HG03439 (cell line): ENCODE data around the gene TBC1D23.
A peak's percentile ranks its signal among the peaks of the same experiment; 100 is the strongest.
"Not testable (repeated sequence)": the region's sequence is repeated elsewhere in the genome, so short reads cannot be mapped to it uniquely, and the experiment has no call there.

ENCODE experiments used
- ATAC-seq: cut with Tn5 transposase; IDR thresholded peaks from one replicate; pipeline ENCODE4 v1.9.1; 2021; ENCODE audit warnings: mild to moderate bottlenecking, moderate library complexity; ENCODE audit not compliant: unreplicated experiment

The TBC1D23 gene

DNA sequence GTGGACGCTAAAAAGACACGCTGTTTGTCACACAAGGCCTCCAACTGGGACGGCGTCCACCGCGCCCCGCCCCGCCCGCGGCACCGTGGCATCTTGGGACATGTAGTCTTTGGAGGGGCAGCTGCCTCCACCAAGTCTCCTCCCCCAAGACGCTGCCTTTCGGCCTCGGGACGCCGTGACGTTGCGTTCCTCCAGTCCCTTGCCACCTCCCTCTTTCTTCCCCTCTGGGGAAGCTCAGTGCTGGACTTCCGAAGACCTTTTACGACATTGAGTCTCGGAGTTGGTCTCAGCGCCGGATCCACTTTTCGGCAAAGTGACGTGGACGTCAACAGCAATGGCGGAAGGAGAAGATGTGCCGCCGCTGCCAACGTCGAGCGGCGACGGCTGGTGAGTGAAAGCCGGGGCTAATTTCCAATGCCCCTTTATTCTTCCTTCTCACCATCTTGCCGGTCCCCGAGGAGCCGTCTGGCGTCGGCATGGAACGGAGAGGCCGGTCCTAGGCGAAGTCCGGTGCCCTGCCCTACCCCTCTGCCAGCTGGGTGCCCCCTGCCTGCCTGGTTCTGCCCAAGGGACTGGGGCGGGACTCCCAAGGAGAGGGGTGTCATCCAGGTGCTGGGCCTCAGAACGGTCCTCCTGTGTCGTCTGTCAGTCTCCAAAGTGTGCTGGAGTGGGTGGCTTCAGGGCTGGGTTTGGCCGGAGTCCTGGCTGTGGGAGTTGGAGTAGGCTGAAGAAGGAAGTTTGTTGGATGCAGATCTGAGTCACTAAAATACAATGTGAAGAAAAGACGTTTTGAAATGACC, at the start of gene TBC1D23:
TBC1D23 (plus strand) TSS at position 308 of the 800 bp plus-strand sequence; CDS start at position 335, 27 bp downstream.
- peak; percentile 100 for ATAC-seq

DNA sequence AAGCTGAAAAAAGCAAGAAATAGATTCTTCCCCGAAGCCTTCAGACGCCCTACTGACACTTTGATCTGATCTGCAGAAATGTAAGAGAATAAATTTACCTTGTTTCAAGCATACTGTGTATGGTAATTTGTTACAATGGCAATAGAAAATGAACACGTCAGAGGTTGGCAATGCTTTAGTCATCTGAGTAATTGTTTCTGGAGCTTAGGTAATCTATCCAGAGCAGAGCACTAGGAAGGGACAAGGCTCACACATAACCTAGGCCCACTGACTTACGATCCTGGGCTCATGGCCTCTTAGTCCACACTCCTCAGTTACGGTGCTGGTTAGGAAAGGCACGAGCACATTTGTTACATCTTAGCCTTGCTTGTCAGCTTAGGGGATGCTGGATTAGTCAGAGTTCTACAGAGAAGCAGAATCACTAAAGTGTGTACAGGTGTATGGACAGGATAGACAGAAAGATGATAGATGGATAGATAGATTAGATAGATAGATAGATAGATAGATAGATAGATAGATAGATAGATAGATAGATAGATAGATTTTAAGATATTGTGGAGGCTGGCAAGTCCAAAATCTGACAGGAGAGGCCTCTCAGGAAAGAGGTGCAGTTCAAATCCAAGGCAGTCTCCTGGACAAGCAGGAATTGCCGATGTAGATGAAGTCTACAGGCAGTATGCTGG, 46.8 kb upstream of the TBC1D23 start:
- no peak for ATAC-seq

DNA sequence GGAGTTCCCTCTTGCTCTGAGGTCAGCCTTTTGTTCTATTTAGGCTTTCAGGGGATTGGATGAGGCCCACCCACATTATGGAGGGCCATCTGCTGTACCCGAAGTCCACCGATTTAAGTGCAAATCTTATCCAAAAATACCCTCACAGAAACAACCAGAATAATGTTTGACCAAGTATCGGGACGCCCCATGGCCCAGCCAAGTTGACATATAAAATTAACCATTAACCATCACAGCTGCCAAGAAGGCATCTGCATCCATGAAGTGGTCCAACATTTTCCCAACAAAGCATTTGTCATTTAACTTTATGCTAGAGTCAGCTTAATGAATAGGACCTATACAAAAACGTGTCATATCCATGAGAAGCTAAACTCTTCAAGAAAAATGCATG, 46.2 kb upstream of the TBC1D23 start:
- no peak for ATAC-seq

DNA sequence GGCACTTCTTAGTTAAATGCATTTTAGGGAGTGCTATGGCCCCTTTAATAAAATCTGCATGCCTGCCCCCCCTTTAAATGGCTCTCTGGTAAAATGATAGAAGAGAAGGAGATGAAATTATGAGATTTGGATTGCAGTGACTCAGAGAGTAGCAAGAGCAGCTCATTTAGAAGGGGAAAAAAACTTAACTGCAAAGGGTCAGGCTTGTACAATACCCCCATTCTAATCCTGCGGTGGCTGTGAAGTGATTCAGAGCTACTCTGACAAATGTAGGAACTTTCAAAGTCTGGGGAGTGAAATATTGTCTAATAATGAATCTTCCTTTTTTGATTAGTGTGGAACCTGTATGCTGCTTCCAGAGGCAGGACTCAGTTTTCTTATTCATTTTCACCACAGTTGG, 44.1 kb upstream of the TBC1D23 start:
- no peak for ATAC-seq

DNA sequence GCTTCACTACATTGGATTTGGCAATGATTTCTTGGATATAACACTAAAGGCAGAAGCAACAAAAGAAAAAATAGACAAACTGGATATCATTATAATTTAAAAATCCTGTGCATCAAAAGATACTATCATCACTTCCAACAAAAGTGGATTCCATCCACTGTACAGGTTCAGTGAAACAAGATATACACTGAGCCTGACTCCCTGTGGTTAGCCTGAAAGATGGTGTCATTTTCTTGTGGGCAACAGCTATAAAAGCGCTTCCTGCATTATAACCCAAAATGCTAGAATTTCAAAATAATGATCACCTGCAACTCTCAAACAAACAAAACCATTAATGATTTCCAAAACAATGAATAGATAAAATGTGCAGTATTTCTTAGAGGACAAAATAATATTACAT, 39.6 kb upstream of the TBC1D23 start:
- no peak for ATAC-seq

DNA sequence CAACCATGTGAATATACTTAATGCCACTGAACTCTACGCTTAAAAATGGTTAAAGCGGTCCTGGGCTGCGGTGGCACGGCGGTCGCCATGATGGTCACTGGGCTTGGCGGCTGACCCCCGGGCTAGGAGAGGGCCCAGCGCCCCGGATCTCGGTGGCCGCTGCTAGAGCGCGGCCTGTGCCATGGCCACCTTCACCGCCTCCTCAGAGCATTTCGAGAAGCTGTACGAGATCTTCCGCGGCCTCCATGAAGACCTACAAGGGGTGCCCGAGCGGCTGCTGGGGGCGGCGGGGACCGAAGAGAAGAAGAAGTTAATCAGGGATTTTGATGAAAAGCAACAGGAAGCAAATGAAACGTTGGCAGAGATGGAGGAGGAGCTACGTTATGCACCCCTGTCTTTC, 35.6 kb upstream of the TBC1D23 start:
- no peak for ATAC-seq

DNA sequence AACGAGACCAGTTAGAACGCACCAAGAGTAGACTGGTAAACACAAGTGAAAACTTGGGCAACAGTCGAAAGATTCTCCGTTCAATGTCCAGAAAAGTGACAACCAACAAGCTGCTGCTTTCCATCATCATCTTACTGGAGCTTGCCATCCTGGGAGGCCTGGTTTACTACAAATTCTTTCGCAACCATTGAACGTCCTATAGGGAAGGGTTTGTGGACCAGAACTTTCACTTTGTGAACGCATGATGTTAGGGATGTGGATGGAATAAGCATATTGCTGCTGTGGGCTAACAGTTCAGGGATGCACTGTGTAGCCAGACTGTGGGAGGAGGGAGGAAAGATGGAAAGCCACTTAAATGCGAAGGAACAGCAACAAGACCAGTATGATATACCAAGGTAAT, 34.9 kb upstream of the TBC1D23 start:
- ATAC-seq: no peak

DNA sequence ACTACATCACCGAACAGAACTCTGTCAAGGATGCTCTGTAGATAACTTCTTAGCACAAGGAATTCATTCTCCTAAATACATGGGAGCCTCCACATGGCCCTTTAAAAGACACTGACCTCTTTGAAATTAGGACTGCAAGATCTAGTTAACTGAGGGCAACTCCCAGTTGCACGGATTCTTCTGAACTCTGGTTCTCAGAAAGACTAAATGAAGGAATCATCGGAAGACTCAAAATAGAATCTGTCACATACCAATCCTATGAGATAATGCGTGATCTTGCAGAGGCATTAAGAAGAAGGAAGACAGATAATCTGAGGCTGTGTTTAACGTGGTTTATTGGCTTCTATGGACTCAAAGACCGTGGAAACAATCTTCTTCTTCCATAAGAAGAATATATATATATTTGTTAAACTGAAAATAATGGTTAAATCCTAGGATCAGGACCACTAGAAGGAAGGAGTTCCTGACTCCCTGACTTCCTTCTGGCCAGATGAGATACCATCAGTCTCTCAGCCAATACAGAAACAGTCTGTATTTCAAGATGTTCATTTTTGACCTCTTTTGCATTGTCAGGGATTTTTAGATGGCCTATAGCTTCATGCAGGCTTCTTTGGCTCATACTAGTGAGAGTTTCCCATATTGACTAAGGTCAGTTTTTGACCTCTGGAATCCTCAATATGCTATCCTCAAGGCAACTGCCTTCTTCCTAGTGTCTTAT, 33.9 kb upstream of the TBC1D23 start:
- ATAC-seq: no peak

DNA sequence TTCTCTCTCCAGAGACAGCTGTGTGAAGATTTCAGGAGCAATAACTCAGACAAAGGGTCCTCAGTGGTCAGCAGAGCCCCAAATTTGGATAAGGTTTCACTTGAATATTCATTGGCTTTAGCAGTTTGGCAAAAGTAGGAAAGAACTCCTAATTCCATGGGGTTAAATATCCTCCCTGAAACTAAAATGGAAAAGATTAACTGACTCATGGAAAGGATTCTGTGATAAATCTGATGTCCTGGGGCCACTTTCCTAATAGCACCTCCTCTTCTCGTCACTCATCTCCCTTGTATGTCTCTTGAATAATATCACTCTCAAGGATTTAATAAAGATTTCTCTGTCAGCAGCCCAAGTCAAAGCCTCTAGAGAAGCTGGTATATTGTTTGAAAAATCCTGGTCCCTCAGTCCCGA, 33.3 kb upstream of the TBC1D23 start:
- ATAC-seq: no peak

DNA sequence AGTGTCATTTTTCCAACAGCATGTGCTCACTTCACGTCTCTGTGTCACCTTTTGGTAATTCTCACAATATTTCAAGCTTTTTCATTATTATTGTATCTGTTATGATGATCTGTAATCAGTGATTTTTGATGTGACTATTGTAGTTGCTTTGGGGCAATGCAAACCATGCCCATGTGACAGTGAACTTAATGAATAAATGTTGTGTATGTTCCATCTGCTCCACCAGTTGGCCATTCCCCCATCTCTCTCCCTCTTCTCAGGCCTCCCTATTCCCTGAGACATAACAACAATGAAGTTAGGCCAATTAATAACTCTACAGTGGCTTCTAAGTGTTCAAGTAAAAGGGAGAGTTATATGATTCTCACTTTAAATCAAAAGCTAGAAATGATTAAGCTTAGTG, 32.5 kb upstream of the TBC1D23 start:
- no peak for ATAC-seq

DNA sequence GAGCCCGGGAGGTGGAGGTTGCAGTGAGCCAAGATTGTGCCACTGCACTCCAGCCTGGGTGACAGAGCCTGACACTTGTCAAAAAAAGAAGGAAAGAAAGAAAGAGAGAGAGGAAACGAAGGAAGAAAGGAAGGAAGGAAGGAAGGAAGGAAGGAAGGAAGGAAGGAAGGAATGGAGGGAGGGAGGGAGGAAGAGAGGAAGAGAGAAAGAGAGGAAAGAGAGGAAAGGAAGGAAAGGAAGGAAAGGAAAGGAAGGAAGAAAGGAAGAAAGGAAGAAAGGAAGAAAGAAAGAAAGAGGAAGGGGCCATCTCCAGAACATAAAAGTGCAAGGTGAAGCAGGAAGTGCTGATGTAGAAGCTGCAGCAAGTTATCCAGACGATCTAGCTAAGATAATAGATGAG, 31.6 kb upstream of the TBC1D23 start:
- ATAC-seq: not testable (repeated sequence)

DNA sequence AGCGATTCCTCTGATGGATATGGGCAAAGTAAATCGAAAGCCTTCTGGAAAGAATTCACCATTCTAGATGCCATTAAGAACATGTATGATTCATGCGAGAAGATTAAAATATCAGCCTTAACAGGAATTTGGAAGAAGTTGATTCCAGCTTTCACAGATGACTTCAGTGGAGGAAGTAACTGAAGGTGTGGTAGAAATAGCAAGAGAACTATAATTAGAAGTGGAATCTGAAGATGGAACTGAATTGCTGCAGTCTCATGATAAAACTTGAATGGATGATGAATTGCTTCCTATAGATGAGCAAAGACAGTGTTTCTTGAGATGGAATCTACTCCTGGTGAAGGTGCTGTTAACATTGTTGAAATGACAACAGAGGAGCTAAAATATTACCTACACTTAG, 30.1 kb upstream of the TBC1D23 start:
- no peak for ATAC-seq

DNA sequence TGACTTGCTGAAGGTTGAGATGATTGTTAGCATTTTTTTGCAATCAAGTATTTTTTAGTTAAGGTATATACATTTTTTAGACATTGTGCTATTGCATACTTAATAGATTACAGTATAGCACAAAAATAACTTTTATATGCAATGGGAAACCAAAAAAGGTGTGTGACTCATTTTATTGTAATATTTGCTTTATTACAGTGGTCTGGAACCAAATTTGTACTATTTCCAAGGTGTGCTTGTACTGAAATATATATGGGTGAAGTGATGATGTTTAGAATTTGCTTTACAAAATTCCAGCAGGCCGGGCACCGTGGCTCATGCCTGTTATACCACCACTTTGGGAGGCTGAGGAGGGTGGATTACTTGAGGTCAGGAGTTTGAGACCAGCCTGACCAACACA, 29.1 kb upstream of the TBC1D23 start:
- ATAC-seq: no peak

DNA sequence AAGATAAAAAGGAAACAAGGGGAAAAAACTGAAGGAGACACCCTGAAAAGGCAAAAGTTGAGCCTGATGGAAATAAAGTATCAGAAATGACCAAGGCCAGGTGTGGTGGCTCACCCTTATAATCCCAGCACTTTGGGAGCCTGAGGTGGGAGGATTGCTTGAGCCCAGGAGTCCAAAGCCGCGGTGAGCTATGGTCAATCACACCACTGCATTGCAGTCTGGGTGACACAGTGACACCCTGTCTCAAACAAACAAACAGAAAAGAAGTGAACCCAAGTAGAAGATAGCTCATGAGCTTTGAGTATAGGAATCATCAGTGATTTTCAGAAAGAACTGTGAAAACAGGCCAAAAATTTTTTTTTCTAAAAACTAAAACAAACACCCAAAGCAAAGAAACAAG, 26.4 kb upstream of the TBC1D23 start:
- ATAC-seq: no peak

DNA sequence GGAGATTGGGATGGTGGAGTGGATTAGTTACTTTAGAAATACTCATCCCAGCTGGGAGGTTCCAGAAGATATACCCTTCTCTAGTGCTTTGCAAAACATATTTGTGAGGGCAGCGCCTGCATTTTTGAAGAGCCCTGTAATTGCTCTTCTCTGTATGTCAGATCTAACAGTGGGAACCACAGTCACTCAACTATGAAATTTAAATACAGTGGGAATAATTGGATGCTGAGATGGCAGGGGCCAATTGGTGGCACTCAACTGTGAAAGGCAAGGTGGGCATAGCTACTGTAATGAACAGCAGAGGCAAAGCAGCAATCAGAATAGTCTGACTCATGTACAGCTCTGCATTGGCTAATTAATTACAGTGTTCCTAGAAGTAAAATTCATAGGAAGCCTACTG, 22.2 kb upstream of the TBC1D23 start:
- no peak for ATAC-seq

DNA sequence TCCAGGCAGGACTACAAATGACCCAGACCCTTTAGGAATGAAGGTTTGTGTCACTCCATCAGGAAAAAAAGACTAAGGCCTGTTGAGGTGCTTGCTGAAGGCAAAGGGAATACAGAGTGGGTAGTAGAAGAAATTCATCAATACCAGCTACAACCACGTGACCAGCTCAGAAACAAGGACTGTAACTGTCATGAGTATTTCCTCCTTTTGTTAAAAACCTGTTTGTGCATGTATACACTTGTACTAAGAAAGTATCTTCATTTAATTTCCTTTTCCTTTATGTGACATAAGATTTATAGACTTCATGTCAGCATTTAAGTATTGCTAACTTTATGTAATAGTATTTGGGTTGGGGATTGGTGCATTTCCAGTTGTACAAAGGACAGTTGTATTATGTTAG, 18.3 kb upstream of the TBC1D23 start:
- not testable (repeated sequence) for ATAC-seq

DNA sequence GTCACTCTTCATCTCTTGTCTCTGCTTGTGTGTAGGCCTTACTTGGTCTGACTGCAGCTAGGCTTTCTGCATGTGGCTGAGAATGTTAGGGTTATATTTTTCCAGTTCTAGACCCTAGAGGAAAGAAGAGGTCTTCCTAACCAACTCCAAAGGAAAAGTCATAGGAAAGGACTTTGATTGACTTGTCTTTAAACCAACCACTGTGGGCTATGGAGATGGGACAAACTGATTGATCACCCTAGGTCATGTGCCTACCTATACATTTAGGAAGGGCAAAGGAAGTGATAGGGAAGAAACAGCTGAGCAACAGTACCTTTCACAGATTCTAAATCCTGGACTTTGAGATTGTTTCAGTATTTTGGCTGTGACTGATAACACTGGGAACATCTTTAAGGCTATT, 16.5 kb upstream of the TBC1D23 start:
- ATAC-seq: no peak

DNA sequence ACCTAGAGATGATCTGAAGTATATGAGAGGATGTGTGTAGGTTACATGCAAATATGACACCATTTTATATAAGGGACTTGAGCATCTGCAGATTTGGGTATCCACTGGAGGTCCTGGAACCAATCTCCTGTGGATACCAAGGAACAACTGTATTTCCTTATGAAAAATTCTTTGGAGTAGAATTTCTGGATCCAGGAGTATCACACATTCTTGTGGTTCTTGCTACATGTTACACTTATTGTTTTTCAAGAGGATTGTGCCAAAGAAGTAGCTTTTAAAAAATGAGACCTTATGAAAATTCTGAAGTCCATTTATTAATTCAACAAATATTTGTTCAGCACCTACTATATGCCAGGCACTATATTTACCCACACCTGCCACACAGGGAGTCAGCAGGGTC, 15.7 kb upstream of the TBC1D23 start:
- ATAC-seq: no peak

DNA sequence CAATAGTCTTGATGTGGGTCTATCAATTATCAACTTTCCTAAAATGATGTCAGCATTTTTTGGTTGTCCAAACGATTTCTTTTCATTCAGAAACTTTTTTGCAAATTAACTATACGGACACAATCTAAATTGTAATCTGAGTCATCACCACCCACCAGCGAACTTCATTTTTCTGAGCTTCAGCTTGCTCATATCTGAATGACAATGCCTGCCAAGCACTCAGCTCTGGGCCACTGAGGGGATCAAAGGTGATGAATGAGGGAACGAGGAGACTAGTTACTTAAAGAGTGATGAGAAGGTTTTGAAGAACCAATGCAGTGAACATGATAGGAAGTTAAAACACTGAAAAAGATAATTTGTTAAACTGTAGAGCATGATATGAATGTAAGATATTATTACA, 14.9 kb upstream of the TBC1D23 start:
- no peak for ATAC-seq

DNA sequence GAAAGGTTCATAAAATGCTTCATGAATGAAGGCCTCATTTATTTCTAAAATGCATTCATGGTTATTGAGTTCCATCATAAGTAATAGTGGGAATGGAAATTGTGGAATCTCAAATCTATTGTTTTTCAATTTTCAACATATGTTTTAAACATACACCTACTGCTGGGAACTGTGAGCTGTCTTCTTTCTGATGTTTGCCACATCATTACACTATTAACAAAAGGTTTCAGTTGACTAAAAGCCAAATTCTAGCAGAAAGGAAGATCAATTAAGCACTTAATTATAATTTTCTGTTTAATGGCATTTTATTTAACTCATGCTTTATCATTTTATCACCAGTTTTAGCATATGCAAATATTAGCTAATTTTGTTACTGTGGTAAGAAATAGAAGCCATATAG, 13.8 kb upstream of the TBC1D23 start:
- ATAC-seq: no peak

DNA sequence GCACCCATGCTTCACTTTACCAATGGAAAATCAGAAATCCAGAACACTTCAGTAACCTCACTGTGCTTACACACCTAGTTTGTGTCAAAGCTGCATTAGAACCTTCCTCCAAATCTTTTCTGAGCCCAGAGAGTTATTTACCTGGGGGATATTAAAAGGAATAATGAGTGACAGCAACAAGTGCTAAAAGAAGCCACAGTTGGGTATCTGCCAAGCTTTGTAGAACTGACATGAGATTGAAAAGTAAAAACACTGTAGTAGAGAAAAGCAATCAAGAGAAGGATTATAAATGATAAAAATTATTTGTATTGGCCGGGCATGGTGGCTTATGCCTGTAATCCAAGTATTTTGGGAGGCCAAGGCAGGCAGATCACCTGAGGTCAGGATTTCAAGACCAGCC, 8.8 kb upstream of the TBC1D23 start:
- no peak for ATAC-seq
